GM12873 (cell line): ENCODE measurements around the gene LRP11.

Source experiments
- TF ChIP-seq, protein P1 (sequence below): IDR thresholded peaks from 2 replicates; pipeline ENCODE4 v1.5.1; 2012; ENCODE audit warnings: low read depth, mild to moderate bottlenecking, moderate library complexity, low read length, control low read depth; ENCODE audit not compliant: insufficient read depth; ENCODE audit errors: missing control alignments

LRP11 gene

GRCh38 chr6:149888093-149888492, 23.9 kb upstream of the LRP11 start:
- TF ChIP-seq, protein P1, sequence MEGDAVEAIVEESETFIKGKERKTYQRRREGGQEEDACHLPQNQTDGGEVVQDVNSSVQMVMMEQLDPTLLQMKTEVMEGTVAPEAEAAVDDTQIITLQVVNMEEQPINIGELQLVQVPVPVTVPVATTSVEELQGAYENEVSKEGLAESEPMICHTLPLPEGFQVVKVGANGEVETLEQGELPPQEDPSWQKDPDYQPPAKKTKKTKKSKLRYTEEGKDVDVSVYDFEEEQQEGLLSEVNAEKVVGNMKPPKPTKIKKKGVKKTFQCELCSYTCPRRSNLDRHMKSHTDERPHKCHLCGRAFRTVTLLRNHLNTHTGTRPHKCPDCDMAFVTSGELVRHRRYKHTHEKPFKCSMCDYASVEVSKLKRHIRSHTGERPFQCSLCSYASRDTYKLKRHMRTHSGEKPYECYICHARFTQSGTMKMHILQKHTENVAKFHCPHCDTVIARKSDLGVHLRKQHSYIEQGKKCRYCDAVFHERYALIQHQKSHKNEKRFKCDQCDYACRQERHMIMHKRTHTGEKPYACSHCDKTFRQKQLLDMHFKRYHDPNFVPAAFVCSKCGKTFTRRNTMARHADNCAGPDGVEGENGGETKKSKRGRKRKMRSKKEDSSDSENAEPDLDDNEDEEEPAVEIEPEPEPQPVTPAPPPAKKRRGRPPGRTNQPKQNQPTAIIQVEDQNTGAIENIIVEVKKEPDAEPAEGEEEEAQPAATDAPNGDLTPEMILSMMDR, result no peak

- TF ChIP-seq, protein P1, result no peak
Observed at GRCh38 chr6:149887343-149887742, 23.2 kb upstream of the LRP11 start.

DNA sequence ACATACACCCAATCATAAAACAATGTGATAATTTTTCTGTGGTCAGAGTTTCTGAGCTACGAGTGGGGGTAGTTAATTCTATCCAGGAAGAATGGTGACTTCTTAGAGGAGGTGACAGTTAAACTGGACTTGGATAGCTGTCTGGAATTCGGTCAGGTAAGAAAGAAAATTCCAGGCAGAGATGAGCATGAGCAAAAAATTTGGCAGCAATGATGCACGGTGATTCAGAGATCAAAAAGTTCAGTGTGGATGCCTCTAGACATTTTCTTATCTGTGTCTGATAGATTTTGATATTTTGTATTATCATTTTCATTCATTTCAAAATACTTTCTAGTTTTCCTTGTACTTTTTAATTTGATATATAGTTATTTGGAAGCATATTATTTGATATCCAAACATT, 21.7 kb upstream of the LRP11 start:
- TF ChIP-seq, protein P1, result no peak

GRCh38 chr6:149884617-149885016, 20.5 kb upstream of the LRP11 start:
- TF ChIP-seq, protein P1, result no peak

DNA sequence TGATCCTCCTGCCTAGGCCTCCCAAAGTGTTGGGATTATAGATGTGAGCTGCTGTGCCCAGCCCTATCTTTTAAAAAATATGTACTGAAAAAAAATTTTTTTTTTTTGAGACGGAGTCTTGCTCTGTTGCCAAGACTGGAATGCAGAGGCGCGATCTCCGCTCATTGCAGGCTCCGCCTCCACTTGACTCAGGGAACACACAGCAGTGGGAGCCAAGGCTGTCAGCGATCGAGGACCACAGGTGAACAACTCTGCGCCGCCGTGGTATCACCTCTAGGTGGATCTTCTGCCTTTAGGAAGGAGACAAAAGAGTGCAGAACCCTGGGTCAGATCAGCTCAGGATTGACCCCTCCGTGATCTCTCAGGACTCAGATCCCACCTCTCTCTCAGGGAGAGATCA, 20.1 kb upstream of the LRP11 start:
- TF ChIP-seq, protein P1, result no peak

DNA sequence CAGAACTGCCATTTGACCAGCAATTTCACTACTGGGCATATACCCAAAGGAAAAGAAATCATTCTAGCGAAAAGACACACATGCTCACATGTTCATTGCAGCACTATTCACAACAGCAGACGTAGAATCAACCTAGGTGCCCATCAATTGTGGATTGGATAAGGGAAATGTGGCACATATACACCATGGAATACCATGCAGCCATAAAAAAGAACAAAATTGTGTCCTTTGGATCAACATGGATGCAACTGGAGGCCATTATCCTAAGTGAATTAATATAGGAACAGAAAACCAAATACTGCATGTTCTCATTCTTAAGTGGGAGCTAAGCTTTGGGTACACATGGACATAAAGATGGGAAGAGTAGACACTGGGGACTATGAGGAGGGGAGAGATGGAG, 17.7 kb upstream of the LRP11 start:
- TF ChIP-seq, protein P1, result no peak

DNA sequence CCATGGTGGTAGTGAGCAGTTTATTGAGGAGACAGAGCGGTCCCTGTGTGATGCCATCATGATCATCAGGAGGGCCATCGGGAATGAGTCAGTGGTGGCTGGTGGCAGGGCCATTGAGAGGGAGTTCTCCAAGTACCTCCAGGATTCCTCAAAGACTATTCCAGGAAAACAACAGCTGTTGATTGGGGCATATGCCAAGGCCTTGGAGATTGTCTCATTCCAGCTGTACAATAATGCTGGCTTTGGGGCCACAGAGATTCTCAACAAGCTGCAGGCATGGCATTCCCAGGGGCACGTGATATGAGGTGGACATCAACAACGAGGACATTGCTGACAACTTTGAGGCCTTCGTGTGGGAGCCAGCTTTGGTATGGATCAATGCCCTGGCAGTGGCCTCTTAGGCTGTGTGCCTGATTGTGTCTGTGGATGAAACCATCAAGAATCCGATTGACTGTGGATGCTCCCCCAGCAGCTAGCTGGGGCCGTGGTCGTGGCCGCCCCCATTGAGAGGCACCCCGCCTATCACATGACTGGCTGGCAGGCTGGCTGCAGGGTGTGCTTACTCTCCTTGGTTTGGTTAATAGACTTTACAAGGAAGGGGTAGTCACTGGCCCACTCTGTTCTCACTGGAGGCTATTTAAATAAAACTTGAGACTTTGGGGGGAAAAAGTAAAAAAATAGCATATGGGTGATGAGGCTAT, 17.1 kb upstream of the LRP11 start:
- TF ChIP-seq, protein P1, result no peak
